Ammon's horn (tissue), 1 donor: ENCODE results near the gene POMGNT2.

Source experiments
- DNase-seq: peaks from one replicate; pipeline ENCODE4 v3.0.0-alpha.2; 2016; ENCODE audit warnings: low spot score

The POMGNT2 gene

GRCh38 chr3:43102773-43103480 is 3.0 kb downstream of the POMGNT2 start:
- no peak for DNase-seq

- DNase-seq = no peak
Observed at GRCh38 chr3:43098761-43099160, 7.1 kb downstream of the POMGNT2 start.

- DNase-seq = no peak
Observed at GRCh38 chr3:43097400-43098080, 8.3 kb downstream of the POMGNT2 start.

- DNase-seq = no peak
Observed at GRCh38 chr3:43096761-43097160, 9.1 kb downstream of the POMGNT2 start.

DNA sequence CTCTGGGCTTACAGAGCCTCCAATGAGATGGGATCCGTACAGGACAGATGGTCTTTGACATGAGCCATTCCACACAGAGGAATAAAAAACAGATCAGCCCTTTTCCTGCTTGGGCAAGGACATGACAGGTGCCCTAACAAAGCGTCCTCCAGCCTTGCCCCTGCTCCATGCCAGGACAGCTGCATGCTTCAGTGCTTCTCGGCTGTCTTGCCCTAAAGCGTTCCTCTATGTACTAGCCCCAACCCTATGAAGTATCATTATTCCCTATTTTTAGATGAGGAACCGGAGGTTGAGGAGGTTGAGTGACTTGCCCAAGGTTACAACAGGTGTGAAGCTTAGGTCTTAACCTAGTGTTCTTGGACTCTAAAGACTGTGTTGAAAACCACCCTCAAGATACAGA is 10.5 kb downstream of the POMGNT2 start:
- no peak for DNase-seq

DNA sequence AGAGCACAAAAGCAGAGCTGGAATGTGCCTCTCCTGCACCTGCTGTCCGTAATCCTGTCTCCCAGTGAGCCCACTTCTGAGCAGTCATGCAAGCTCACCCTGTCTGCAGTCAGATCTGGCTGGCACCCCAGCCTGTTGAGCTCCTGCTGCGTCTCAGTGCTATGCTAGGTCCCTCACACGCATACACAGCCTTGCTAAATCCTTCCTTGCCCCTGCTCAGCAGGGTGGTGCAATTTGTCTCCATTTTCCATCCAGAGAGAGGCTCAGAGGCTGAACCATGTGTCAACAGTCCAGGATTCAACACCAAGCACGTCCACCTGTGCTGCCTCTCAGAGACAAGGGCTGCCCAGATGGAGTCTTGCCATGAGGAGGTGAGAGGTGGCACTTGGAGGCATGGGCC is 11.0 kb downstream of the POMGNT2 start:
- no peak for DNase-seq

- no peak for DNase-seq
Observed at GRCh38 chr3:43094381-43094780, 11.5 kb downstream of the POMGNT2 start.

DNA sequence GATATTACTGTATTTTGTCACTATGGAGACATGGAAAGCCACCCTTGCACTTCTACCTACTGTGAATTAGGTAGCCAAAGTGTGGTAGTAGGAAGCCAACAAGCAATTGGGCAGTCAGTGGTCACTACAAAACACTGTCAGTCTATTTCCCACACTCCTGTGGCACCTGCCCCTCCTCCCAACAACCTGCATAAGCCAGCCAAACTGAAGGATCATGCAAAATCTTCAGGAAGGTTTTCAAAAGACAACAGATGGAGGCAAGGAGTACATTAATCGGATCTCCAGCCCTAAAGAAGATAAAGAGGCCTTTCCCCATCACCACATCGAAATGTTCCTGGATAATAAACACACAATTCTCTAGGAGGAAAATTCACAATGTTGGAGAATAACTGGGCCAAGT is 11.9 kb downstream of the POMGNT2 start:
- no peak for DNase-seq

GRCh38 chr3:43093006-43093405 is 12.9 kb downstream of the POMGNT2 start:
- DNase-seq = no peak

- no peak for DNase-seq
Observed at GRCh38 chr3:43091481-43091880, 14.4 kb downstream of the POMGNT2 start.

- DNase-seq = no peak
Observed at GRCh38 chr3:43090238-43090637, 15.6 kb downstream of the POMGNT2 start.

DNA sequence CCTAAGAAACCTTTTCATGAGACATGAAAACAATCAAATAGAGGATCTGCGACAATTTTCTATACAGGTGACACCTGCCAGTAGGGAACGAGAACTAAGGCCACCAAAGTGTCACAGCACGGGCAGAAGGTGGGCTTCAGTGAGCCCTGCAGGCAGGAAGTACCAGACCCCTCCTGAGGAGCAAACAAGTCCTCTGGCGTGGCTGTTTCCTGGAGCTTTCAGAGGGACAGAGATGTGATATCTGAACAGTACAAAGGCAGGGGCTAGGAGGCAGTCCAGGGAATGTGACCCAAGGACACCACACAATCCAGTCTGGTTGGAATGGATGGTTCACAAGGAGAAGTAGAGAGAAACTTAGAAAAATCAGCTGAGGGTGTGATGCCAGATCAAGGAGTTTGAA is 16.8 kb downstream of the POMGNT2 start:
- no peak for DNase-seq

GRCh38 chr3:43087249-43087776 is 18.6 kb downstream of the POMGNT2 start:
- DNase-seq = no peak

GRCh38 chr3:43086460-43087165 is 19.3 kb downstream of the POMGNT2 start:
- DNase-seq = no peak

DNA sequence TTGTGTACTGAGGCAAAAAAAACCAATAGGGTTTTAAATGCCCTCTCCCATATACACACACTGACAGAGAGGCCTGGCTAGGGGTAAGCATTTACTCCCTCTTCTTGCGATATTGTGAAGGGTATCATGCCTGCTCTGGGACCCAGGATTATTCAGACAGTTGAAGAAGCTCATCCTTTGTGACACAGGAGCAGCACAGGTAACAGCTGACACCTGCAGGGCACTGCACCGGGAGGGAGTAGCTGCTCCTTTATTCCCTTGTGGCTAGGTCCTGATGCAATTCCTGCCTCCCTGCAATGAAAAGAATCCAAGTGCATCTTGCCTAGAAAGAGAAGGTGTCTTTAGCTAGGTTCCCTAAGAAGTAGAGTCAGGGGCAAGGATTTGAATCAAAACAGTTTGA is 23.4 kb downstream of the POMGNT2 start:
- no peak for DNase-seq

DNA sequence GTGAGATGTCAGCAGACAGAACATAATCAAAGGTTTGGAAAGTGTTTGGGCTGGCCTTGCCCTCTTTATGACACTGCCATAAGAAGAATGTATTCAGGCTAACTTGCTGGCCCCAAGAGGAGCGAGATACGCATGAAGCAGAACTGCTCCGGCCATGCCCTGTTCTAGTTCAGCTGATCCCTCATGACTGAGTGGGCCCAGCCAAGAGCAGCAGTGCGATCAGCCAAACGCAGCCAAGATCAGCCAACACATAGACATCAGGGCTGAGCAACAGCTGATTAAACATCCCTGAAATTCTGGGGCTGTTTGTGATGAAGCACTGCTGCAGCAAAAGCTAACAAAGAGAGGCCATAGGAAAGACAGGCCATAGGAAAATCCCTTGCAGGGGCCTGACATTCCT is 24.1 kb downstream of the POMGNT2 start:
- DNase-seq = no peak

GRCh38 chr3:43080726-43081568 is 24.9 kb downstream of the POMGNT2 start:
- no peak for DNase-seq

- no peak for DNase-seq
Observed at GRCh38 chr3:43079536-43080332, 26.1 kb downstream of the POMGNT2 start.

DNA sequence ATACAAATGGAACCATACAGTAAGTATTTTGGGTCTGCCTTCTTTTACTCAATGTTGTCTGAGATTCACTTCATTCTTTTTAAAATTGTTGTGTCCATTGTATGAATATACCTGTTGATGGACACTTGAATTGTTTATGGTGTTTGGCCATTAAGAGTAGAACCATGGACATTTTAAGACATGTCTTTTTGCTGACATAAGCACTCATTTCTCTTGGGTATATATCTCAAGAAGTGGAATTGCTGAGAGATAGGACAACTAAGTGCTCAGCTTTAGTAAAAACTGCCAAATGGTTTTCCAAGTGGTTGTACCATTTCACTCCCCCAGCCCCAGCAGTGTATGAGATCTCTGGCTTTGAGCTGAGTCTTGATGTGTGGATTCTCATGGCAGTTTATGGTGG is 28.2 kb downstream of the POMGNT2 start:
- no peak for DNase-seq

DNA sequence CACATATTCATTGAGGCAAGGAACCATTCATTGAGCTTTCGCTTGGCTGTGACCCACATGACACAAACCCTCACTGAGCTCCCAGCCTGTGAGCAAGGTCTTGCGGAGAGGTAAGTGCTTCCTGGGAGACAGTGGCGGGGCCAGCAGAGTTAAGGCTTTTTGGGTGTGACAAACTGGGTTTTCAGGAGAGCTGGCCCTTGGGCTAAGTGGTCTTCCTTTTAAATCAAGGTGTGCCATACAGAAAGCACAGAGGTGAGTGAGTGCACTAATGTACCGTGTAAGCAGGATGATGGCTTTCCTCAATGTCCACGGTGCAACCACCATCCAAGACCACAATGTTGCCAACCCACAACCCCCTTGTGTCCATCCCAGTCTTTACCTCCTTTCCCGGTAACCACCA is 28.6 kb downstream of the POMGNT2 start:
- no peak for DNase-seq

GRCh38 chr3:43076857-43077256 is 29.0 kb downstream of the POMGNT2 start:
- DNase-seq = peak; percentile 36
